Upper lobe of left lung (tissue), 6 donors: ENCODE measurements around the gene PTPRN2. TPM values are rescaled to one million over a fixed set of nuclear protein-coding genes. Genes with fewer than 3 reads are reported as not detected.

Source experiments
- ATAC-seq, 2 donors: fragments of 200-7000 bp; cut with Tn5 transposase; one replicate each; pipeline ENCODE4 v1.9.1; 2022; ENCODE audit warnings: mild to moderate bottlenecking in 2 of 2, moderate library complexity in 2 of 2; ENCODE audit not compliant: low FRiP score in 2 of 2
- DNase-seq, 2 donors: peaks; one replicate each; pipeline ENCODE4 v3.0.0-alpha.2; 2019 to 2020
- H3K27ac ChIP-seq, 4 donors: fragments of 200-600 bp; sonication (generic); one replicate each; pipeline ENCODE4 v1.5.1; 2016 to 2019
- H3K27me3 ChIP-seq, 4 donors: fragments of 200-600 bp; sonication (generic); one replicate each; pipeline ENCODE4 v1.5.1; 2017 to 2019
- H3K36me3 ChIP-seq, 4 donors: fragments of 200-600 bp; sonication (generic); one replicate each; pipeline ENCODE4 v1.5.1; 2016 to 2019
- H3K4me1 ChIP-seq, 4 donors: fragments of 200-600 bp; sonication (generic); one replicate each; pipeline ENCODE4 v1.5.1; 2018 to 2019
- H3K4me3 ChIP-seq, 4 donors: fragments of 200-600 bp; sonication (generic); one replicate each; pipeline ENCODE4 v1.5.1; 2017 to 2019; ENCODE audit warnings: mild to moderate bottlenecking in 2 of 4, moderate library complexity in 1 of 4
- H3K9me3 ChIP-seq, 4 donors: fragments of 200-600 bp; sonication (generic); one replicate each; pipeline ENCODE4 v1.5.1; 2018 to 2019
- EP300 ChIP-seq, 4 donors: sonication (generic); formaldehyde crosslinking; IDR thresholded peaks; one replicate each; pipeline ENCODE4 v1.5.1; 2017; ENCODE audit warnings: antibody characterized with exemption in 4 of 4, control low read depth in 2 of 4
- POLR2A ChIP-seq, 4 donors: fragments of 450-650 bp; IDR thresholded peaks; one replicate each; pipeline ENCODE4 v1.5.1; 2016 to 2017; ENCODE audit warnings: antibody characterized with exemption in 4 of 4, mild to moderate bottlenecking in 2 of 4
- POLR2AphosphoS5 ChIP-seq, 2 donors: sonication (generic); formaldehyde crosslinking; IDR thresholded peaks; one replicate each; pipeline ENCODE4 v1.5.1; 2017; ENCODE audit warnings: antibody characterized with exemption in 2 of 2
- WGBS, 2 donors: methylation state at CpG; one replicate each; pipeline ENCODE4 v1.1.5; 2017 to 2018; 5-methylcytosine and 5-hydroxymethylcytosine counted together
- total RNA-seq, 6 donors: library from RNA; depleted of rRNA in 4 of 6; stranded (reverse); fragments of >200 nt in 4 of 6; gene quantifications; one replicate each; pipeline versions ENCODE4 v1.1.0 to v1.2.1, GENCODE V29; 2016 to 2021
- TF ChIP-seq, protein P1 (sequence below), 6 experiments: fragments of 450-650 bp in 4 of 6; fragments of 200-600 bp in 2 of 6; sonication (generic) in 2 of 6; IDR thresholded peaks; one replicate each; pipeline ENCODE4 v1.5.1; 2016 to 2019; ENCODE audit warnings: antibody characterized with exemption in 6 of 6
- donor health status: DM: no; HTN: no; CAD: no; lungs with moderate emphysema.
- donor health status: DM: no; HTN: yes; CAD: no; lungs with severe emphysema.

Gene PTPRN2
- total RNA-seq, 6 donors from 2014 or later = 3.3 to 7.9 (median 5.2) TPM

DNA sequence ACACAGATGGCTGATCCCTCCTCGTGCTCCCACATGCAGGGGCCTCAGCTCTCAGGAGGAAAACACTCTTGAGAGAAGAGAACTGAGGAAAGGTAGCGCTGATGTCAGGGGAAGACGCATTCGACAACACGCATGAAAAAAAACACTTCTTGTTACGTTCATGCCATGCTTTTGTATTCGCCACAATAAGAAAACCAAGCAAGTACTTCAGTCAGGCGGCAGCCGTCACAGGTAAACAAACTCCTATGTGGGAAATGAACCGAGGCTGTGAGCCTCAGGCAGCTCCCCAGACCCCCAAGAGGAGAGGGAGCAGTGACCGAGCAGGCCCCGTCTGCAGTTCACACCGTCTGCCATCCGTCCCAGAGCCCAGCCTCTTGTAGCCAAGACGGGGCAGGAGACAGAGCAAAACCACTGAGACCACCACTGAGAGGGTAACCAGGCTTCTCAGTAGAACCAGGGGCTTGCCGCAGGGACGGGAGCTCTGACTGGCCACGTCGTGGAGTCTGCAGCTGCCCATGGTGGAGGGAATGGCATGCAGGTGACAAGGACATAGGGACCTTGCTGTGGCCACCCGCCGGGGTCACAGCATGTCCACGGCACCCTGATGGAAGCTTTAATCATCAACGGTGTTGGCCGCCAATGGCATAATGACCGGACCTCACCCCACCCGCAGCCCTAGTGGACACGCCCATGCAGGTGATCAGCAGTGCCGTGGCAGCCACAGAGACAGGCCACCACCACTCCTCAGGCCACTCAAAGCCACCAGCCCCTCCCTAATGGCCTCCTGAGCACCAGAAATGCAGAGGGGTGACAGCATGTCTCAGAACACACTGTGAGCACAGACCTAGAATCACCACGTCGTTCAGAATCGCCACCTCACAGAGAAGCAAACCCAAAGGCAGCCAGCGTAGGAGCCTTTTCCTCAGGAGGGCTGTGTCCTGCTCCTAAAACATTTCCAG is 304.3 kb downstream of the PTPRN2 start:
- H3K4me1 ChIP-seq = no peaks in the 10 kb centered on the region
- H3K27ac ChIP-seq = no peak overlapping the region
- TF ChIP-seq POLR2A (IDR thresholded peaks at IDR 0.05) (no peak), POLR2AphosphoS5 (IDR thresholded peaks at IDR 0.05) (no peak), EP300 (IDR thresholded peaks at IDR 0.05) (no peak)
- TF ChIP-seq, protein P1, sequence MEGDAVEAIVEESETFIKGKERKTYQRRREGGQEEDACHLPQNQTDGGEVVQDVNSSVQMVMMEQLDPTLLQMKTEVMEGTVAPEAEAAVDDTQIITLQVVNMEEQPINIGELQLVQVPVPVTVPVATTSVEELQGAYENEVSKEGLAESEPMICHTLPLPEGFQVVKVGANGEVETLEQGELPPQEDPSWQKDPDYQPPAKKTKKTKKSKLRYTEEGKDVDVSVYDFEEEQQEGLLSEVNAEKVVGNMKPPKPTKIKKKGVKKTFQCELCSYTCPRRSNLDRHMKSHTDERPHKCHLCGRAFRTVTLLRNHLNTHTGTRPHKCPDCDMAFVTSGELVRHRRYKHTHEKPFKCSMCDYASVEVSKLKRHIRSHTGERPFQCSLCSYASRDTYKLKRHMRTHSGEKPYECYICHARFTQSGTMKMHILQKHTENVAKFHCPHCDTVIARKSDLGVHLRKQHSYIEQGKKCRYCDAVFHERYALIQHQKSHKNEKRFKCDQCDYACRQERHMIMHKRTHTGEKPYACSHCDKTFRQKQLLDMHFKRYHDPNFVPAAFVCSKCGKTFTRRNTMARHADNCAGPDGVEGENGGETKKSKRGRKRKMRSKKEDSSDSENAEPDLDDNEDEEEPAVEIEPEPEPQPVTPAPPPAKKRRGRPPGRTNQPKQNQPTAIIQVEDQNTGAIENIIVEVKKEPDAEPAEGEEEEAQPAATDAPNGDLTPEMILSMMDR (IDR thresholded peaks at IDR 0.05) = no peak
- H3K27me3 ChIP-seq = no peaks in the 10 kb centered on the region
- peaks cover 0 to 23% (median 9%) of the 10 kb centered on the region in 4 donors for H3K9me3 ChIP-seq
- WGBS, 2 donors = 81 to 83% methylated on average over 19 to 32 of the region's 32 CpGs
- ATAC-seq (peak in 1 of 2 donors; percentile 4), DNase-seq (peak; percentile 19 to 60)
- no peak overlapping the region for H3K4me3 ChIP-seq
- no peaks in the 10 kb centered on the region for H3K36me3 ChIP-seq

DNA sequence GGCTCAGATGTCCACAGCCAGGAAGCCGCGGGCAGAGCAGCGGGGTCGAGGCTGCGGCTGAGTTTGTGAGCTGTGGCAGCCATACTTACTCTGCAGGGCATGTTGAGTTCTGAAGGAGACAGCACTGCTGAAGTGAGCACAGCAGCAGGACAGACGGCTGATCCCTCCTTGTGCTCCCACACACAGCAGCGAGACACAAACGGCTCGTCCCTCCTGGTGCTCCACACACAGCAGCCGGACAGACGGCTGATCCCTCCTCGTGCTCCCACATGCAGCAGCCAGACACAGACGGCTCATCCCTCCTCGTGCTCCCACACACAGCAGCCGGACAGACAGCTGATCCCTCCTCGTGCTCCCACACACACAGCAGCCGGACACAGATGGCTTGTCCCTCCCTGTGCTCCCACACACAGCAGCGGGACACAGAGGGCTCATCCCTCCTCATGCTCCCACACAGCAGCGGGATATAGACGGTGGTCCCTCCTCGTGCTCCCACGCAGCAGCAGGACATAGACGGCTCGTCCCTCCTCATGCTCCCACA is 305.1 kb downstream of the PTPRN2 start:
- DNase-seq (peak; percentile 18 to 50), ATAC-seq (no peak)
- Histone ChIP-seq H3K27ac (no peak overlapping the region), H3K27me3 (no peaks in the 10 kb centered on the region), H3K4me3 (no peak overlapping the region), H3K9me3 (peaks cover 0 to 18% (median 7%) of the 10 kb centered on the region in 4 donors), H3K36me3 (no peaks in the 10 kb centered on the region), H3K4me1 (no peaks in the 10 kb centered on the region)
- WGBS, 2 donors = 80 to 83% methylated on average over 23 to 24 of the region's 24 CpGs
- TF ChIP-seq, protein P1 (IDR thresholded peaks at IDR 0.05) = no peak
- TF ChIP-seq POLR2A (IDR thresholded peaks at IDR 0.05) (no peak), EP300 (IDR thresholded peaks at IDR 0.05) (no peak)

- ATAC-seq = no peak
- TF ChIP-seq POLR2A (IDR thresholded peaks at IDR 0.05) (no peak), EP300 (IDR thresholded peaks at IDR 0.05) (no peak), POLR2AphosphoS5 (IDR thresholded peaks at IDR 0.05) (no peak)
- TF ChIP-seq, protein P1 (IDR thresholded peaks at IDR 0.05) = no peak
Observed at GRCh38 chr7:158281441-158281840, 306.2 kb downstream of the PTPRN2 start.

GRCh38 chr7:158280448-158281144 is 307.0 kb downstream of the PTPRN2 start:
- Histone ChIP-seq H3K36me3 (no peaks in the 10 kb centered on the region), H3K27me3 (no peaks in the 10 kb centered on the region), H3K4me1 (no peaks in the 10 kb centered on the region), H3K9me3 (peaks cover 0 to 4% (median 0%) of the 10 kb centered on the region in 4 donors), H3K4me3 (no peak overlapping the region), H3K27ac (no peak overlapping the region)
- DNase-seq = peak; percentile 2 to 70
- no peak for ATAC-seq
- TF ChIP-seq POLR2A (IDR thresholded peaks at IDR 0.05) (no peak), EP300 (IDR thresholded peaks at IDR 0.05) (no peak), POLR2AphosphoS5 (IDR thresholded peaks at IDR 0.05) (no peak)
- TF ChIP-seq, protein P1 (IDR thresholded peaks at IDR 0.05) = no peak
- 89 to 93% methylated on average over 29 of the region's 29 CpGs for WGBS, 2 donors

More at GRCh38 chr7:158281441-158281840, 306.2 kb downstream of the PTPRN2 start:
- Histone ChIP-seq H3K9me3 (peaks cover 0 to 12% (median under 1%) of the 10 kb centered on the region in 4 donors), H3K27me3 (no peaks in the 10 kb centered on the region), H3K4me3 (no peak overlapping the region), H3K27ac (no peak overlapping the region), H3K4me1 (no peaks in the 10 kb centered on the region), H3K36me3 (no peaks in the 10 kb centered on the region)
- WGBS, 2 donors = 83 to 84% methylated on average over 8 of the region's 8 CpGs
- DNase-seq = peak; percentile 15 to 51
